ENCODE measurements around the gene KRT85. TPM values are rescaled to one million over a fixed set of nuclear protein-coding genes. Genes with fewer than 3 reads are reported as not detected.

KRT85 gene
- total RNA-seq, 1 donor from 2014 or later: not detected

- Mint-ChIP-seq H3K4me1 (peaks cover 4% of the 10 kb centered on the region), H3K36me3 (no peaks in the 10 kb centered on the region), H3K9me3 (peaks cover 7% of the 10 kb centered on the region), H3K27me3 (ENCODE audit: low read depth) (peaks cover 27% of the 10 kb centered on the region), H3K27ac (no peak overlapping the region), H3K4me3 (no peak overlapping the region)
- no peak for TF ChIP-seq CTCF (IDR thresholded peaks at IDR 0.05; ENCODE audit: unreplicated experiment)
- no peak for DNase-seq (ENCODE audit: low spot score in 2 of 2, unreplicated experiment in 2 of 2)
Measured at GRCh38 chr12:52369809-52370208, 2.5 kb upstream of the KRT85 start.

GRCh38 chr12:52369211-52369610 is 1.9 kb upstream of the KRT85 start:
- DNase-seq (ENCODE audit: low spot score in 2 of 2, unreplicated experiment in 2 of 2): no peak
- peaks cover 31% of the 10 kb centered on the region for H3K27me3 Mint-ChIP-seq (ENCODE audit: low read depth)
- no peaks in the 10 kb centered on the region for H3K36me3 Mint-ChIP-seq
- no peak for TF ChIP-seq CTCF (IDR thresholded peaks at IDR 0.05; ENCODE audit: unreplicated experiment)
- no peak overlapping the region for H3K4me3 Mint-ChIP-seq
- H3K4me1 Mint-ChIP-seq: peaks cover 4% of the 10 kb centered on the region
- no peak overlapping the region for H3K27ac Mint-ChIP-seq
- peaks cover 5% of the 10 kb centered on the region for H3K9me3 Mint-ChIP-seq

- H3K4me3 Mint-ChIP-seq: no peak overlapping the region
- no peaks in the 10 kb centered on the region for H3K36me3 Mint-ChIP-seq
Measured at GRCh38 chr12:52368508-52368907, 1.2 kb upstream of the KRT85 start.

GRCh38 chr12:52367876-52368275 is 595 bp upstream of the KRT85 start:
- Mint-ChIP-seq H3K9me3 (no peaks in the 10 kb centered on the region), H3K4me1 (peaks cover 4% of the 10 kb centered on the region), H3K4me3 (no peak overlapping the region), H3K27me3 (ENCODE audit: low read depth) (peaks cover 39% of the 10 kb centered on the region), H3K36me3 (no peaks in the 10 kb centered on the region), H3K27ac (no peak overlapping the region)
- DNase-seq (ENCODE audit: low spot score in 2 of 2, unreplicated experiment in 2 of 2): no peak
- TF ChIP-seq CTCF (IDR thresholded peaks at IDR 0.05; ENCODE audit: unreplicated experiment): no peak

More at GRCh38 chr12:52368508-52368907, 1.2 kb upstream of the KRT85 start:
- no peaks in the 10 kb centered on the region for H3K9me3 Mint-ChIP-seq
- DNase-seq (ENCODE audit: low spot score in 2 of 2, unreplicated experiment in 2 of 2): no peak
- peaks cover 36% of the 10 kb centered on the region for H3K27me3 Mint-ChIP-seq (ENCODE audit: low read depth)
- TF ChIP-seq CTCF (IDR thresholded peaks at IDR 0.05; ENCODE audit: unreplicated experiment): no peak
- peaks cover 4% of the 10 kb centered on the region for H3K4me1 Mint-ChIP-seq
- H3K27ac Mint-ChIP-seq: no peak overlapping the region

GRCh38 chr12:52364901-52365489 is 2.3 kb downstream of the KRT85 start:
- no peak for TF ChIP-seq CTCF (IDR thresholded peaks at IDR 0.05; ENCODE audit: unreplicated experiment)
- no peak overlapping the region for H3K4me3 Mint-ChIP-seq
- H3K27me3 Mint-ChIP-seq (ENCODE audit: low read depth): peaks cover 34% of the 10 kb centered on the region
- H3K9me3 Mint-ChIP-seq: no peaks in the 10 kb centered on the region
- peaks cover 12% of the 10 kb centered on the region for H3K4me1 Mint-ChIP-seq
- no peak for DNase-seq (ENCODE audit: low spot score in 2 of 2, unreplicated experiment in 2 of 2)
- no peaks in the 10 kb centered on the region for H3K36me3 Mint-ChIP-seq
- H3K27ac Mint-ChIP-seq: no peak overlapping the region

GRCh38 chr12:52364061-52364460 is 3.2 kb downstream of the KRT85 start:
- H3K9me3 Mint-ChIP-seq: no peaks in the 10 kb centered on the region
- DNase-seq (ENCODE audit: low spot score in 2 of 2, unreplicated experiment in 2 of 2): no peak
- H3K27ac Mint-ChIP-seq: no peak overlapping the region
- H3K27me3 Mint-ChIP-seq (ENCODE audit: low read depth): peaks cover 31% of the 10 kb centered on the region
- H3K4me1 Mint-ChIP-seq: peaks cover 8% of the 10 kb centered on the region
- no peak for TF ChIP-seq CTCF (IDR thresholded peaks at IDR 0.05; ENCODE audit: unreplicated experiment)
- H3K4me3 Mint-ChIP-seq: no peak overlapping the region
- H3K36me3 Mint-ChIP-seq: no peaks in the 10 kb centered on the region
